GM12891 (cell line): Measurements from ENCODE around the gene DGCR8.

Experiments
- DNase-seq: peaks from one replicate; pipeline ENCODE4 v3.0.0; 2011; ENCODE audit warnings: low spot score; ENCODE audit not compliant: insufficient read length
- FAIRE-seq: peaks from 2 replicates; lab custom pipeline; 2011; peaks lifted over from hg19 to GRCh38; lab: Jason Lieb, UNC
- PAX5 ChIP-seq: IDR thresholded peaks from 2 replicates; pipeline ENCODE4 v1.6.1; 2011; ENCODE audit warnings: low read length, moderate library complexity, mild to moderate bottlenecking; ENCODE audit not compliant: insufficient read depth, severe bottlenecking
- POLR2A ChIP-seq: IDR thresholded peaks from 2 replicates; pipeline ENCODE4 v1.6.1; 2011; ENCODE audit warnings: low read depth, low read length, control low read depth
- POLR2AphosphoS5 ChIP-seq: IDR thresholded peaks from 2 replicates; pipeline ENCODE4 v1.6.1; 2011; ENCODE audit warnings: low read depth, low read length, control low read depth
- POU2F2 ChIP-seq: IDR thresholded peaks from 2 replicates; pipeline ENCODE4 v1.6.1; 2011; ENCODE audit warnings: low read depth, mild to moderate bottlenecking, control low read depth, low read length, moderate library complexity
- SPI1 ChIP-seq: IDR thresholded peaks from 2 replicates; pipeline ENCODE4 v1.6.1; 2011; ENCODE audit warnings: low read depth, low read length, control low read depth
- TAF1 ChIP-seq: IDR thresholded peaks from 2 replicates; pipeline ENCODE4 v1.6.1; 2011; ENCODE audit warnings: low read depth, low read length, control low read depth

DGCR8 gene

GRCh38 chr22:20052309-20053259, 27.5 kb upstream of the DGCR8 start:
- no peak for DNase-seq
- TF ChIP-seq POLR2A (no peak), POLR2AphosphoS5 (no peak), PAX5 (no peak), POU2F2 (no peak)
- no peak for FAIRE-seq

GRCh38 chr22:20053407-20054033, 26.5 kb upstream of the DGCR8 start:
- TF ChIP-seq POU2F2: no peak
- TF ChIP-seq SPI1: no peak
- no peak for TF ChIP-seq POLR2AphosphoS5
- TF ChIP-seq PAX5: no peak
- no peak for TF ChIP-seq POLR2A
- no peak for TF ChIP-seq TAF1
- DNase-seq: no peak
- no peak for FAIRE-seq

- DNase-seq: no peak
- FAIRE-seq: no peak
- TF ChIP-seq POLR2A: no peak
- no peak for TF ChIP-seq POU2F2
- no peak for TF ChIP-seq PAX5
- TF ChIP-seq TAF1: no peak
- TF ChIP-seq POLR2AphosphoS5: no peak
- no peak for TF ChIP-seq SPI1
These were observed 26.0 kb upstream of the DGCR8 start for GRCh38 chr22:20054034-20054427.

- TF ChIP-seq POU2F2 (no peak), TAF1 (no peak), POLR2A (no peak), PAX5 (no peak), POLR2AphosphoS5 (no peak), SPI1 (no peak)
- FAIRE-seq (no peak), DNase-seq (no peak)
These were observed 25.6 kb upstream of the DGCR8 start for GRCh38 chr22:20054485-20054884.

- TF ChIP-seq PAX5 (no peak), POLR2A (no peak), TAF1 (no peak), POU2F2 (no peak)
- no peak for FAIRE-seq
- DNase-seq: no peak
These were observed 24.9 kb upstream of the DGCR8 start for GRCh38 chr22:20055144-20055543.

- DNase-seq (no peak), FAIRE-seq (no peak)
- no peak for TF ChIP-seq POLR2A
- TF ChIP-seq POLR2AphosphoS5: no peak
- TF ChIP-seq TAF1: no peak
- TF ChIP-seq POU2F2: no peak
- no peak for TF ChIP-seq SPI1
- no peak for TF ChIP-seq PAX5
These were observed 24.4 kb upstream of the DGCR8 start for GRCh38 chr22:20055654-20056053.

- DNase-seq (no peak), FAIRE-seq (no peak)
- TF ChIP-seq POLR2A: no peak
These were observed 23.9 kb upstream of the DGCR8 start for GRCh38 chr22:20056161-20056560.

- DNase-seq (no peak), FAIRE-seq (no peak)
- TF ChIP-seq POLR2A: no peak
- TF ChIP-seq TAF1: no peak
- no peak for TF ChIP-seq PAX5
- no peak for TF ChIP-seq POU2F2
- TF ChIP-seq SPI1: no peak
- no peak for TF ChIP-seq POLR2AphosphoS5
These were observed 23.2 kb upstream of the DGCR8 start for GRCh38 chr22:20056696-20057386.

GRCh38 chr22:20057596-20058268, 22.3 kb upstream of the DGCR8 start:
- TF ChIP-seq PAX5 (no peak), SPI1 (no peak), TAF1 (no peak), POLR2A (no peak), POU2F2 (no peak)
- DNase-seq (no peak), FAIRE-seq (no peak)
